Cardiac muscle cell (in vitro differentiated cells and primary cell): ENCODE results near the gene TDRD9. TPM values are rescaled to one million over a fixed set of nuclear protein-coding genes. Genes with fewer than 3 reads are reported as not detected.

Source experiments
- DNase-seq, 2 donors: peaks; one replicate each; pipeline versions ENCODE4 v3.0.0 to v3.0.0-alpha.2; 2010 to 2017; ENCODE audit warnings: low read depth in 1 of 2, low spot score in 1 of 2
- H3K27ac ChIP-seq: fragments of 200-600 bp; sonication (generic); 2 replicates; pipeline ENCODE4 v1.5.1; 2016
- H3K27me3 ChIP-seq: fragments of 200-600 bp; sonication (generic); 2 replicates; pipeline ENCODE4 v1.6.0; 2016; ENCODE audit warnings: control low read depth
- H3K36me3 ChIP-seq: fragments of 200-600 bp; sonication (generic); 2 replicates; pipeline ENCODE4 v1.5.1; 2016; ENCODE audit warnings: control low read depth
- H3K4me1 ChIP-seq: fragments of 200-600 bp; sonication (generic); 2 replicates; pipeline ENCODE4 v1.8.1; 2017; ENCODE audit warnings: low read depth, mild to moderate bottlenecking, mixed run types
- H3K4me3 ChIP-seq: fragments of 200-600 bp; sonication (generic); 2 replicates; pipeline ENCODE4 v1.5.1; 2016; ENCODE audit warnings: mild to moderate bottlenecking
- H3K9me3 ChIP-seq: fragments of 200-600 bp; sonication (generic); 2 replicates; pipeline ENCODE4 v1.5.1; 2017; ENCODE audit warnings: low read depth, mild to moderate bottlenecking, control low read depth
- CTCF ChIP-seq: IDR thresholded peaks from 2 replicates; pipeline ENCODE4 v1.5.1; 2012; ENCODE audit warnings: low read depth, mild to moderate bottlenecking, low read length
- polyA plus RNA-seq: library from polyadenylated mRNA; unstranded; fragments of >200 nt; fragmentation: Nextera tagmentation; extraction: Ambion mirVana; gene quantifications from 2 replicates; pipeline ENCODE4 v1.2.1, GENCODE V29; 2016
- total RNA-seq: library from RNA; depleted of rRNA; stranded (reverse); fragments of >200 nt; gene quantifications from 2 replicates; pipeline ENCODE4 v1.2.3, GENCODE V29; 2016

Gene TDRD9
- total and polyA plus RNA-seq, 2 experiments from 2014 or later, result 0.31 TPM; not detected in 1

DNA sequence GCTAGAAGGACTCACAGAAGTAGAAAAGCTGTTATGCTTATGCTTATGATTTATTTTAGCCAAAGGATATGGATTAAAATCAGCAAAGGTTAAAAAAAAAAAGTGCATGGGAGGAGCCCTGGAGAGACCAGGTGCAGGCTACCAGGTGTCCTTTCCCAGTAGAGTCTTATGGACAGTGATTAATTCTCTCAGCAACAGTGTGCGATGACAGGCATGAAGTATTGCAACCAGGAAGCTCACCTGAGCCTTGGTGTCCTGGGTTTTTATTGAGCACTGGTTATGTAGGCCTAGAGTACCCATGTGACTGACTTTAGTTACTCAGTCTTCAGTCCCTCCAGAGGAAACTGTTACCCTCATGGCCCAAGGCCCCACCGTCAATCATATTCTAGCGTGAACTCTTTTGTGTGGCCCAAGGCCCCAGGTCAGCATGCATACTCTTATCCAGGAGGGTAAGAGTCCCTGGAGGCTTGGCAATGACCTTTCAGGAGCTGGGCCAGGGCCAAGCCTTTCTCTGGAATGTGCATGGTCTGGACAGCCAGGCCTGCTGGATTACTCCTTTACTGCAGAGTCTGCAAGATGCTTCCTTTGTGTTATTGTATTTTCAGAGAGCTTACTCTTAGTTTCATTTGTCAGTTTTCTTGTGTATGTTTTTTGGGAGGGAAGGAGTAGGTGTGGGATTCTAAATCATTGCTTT lies 83.7 kb downstream of the TDRD9 start:
- Histone ChIP-seq H3K27ac (no peak overlapping the region), H3K36me3 (no peaks in the 10 kb centered on the region), H3K9me3 (no peaks in the 10 kb centered on the region), H3K27me3 (no peaks in the 10 kb centered on the region), H3K4me3 (no peak overlapping the region), H3K4me1 (peaks cover 7% of the 10 kb centered on the region)
- no peak for TF ChIP-seq CTCF
- peak in 1 of 2 donors; percentile 11 for DNase-seq

DNA sequence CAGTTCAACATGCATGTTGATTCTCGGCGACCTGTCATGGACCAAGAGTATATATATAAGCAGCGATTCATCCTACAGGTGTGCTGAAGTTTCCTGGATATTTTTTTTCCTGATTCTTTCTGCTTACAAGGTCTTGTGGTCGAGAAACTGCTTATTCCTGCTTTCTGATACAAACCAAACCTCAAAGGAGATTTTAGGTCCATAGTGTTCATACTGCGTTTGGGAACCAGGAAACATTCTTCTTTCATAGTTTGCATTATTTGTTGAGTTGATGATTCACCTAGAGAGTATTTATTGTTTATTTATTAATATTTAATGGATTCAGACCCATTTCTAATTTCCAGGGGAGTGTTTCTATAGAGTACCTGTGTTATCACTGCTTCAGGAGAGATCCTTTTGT lies 86.5 kb downstream of the TDRD9 start:
- DNase-seq, result no peak
- no peaks in the 10 kb centered on the region for H3K9me3 ChIP-seq
- TF ChIP-seq CTCF, result no peak
- H3K4me1 ChIP-seq, result peaks cover 10% of the 10 kb centered on the region
- H3K4me3 ChIP-seq, result no peak overlapping the region
- no peaks in the 10 kb centered on the region for H3K27me3 ChIP-seq
- no peaks in the 10 kb centered on the region for H3K36me3 ChIP-seq
- no peak overlapping the region for H3K27ac ChIP-seq

DNA sequence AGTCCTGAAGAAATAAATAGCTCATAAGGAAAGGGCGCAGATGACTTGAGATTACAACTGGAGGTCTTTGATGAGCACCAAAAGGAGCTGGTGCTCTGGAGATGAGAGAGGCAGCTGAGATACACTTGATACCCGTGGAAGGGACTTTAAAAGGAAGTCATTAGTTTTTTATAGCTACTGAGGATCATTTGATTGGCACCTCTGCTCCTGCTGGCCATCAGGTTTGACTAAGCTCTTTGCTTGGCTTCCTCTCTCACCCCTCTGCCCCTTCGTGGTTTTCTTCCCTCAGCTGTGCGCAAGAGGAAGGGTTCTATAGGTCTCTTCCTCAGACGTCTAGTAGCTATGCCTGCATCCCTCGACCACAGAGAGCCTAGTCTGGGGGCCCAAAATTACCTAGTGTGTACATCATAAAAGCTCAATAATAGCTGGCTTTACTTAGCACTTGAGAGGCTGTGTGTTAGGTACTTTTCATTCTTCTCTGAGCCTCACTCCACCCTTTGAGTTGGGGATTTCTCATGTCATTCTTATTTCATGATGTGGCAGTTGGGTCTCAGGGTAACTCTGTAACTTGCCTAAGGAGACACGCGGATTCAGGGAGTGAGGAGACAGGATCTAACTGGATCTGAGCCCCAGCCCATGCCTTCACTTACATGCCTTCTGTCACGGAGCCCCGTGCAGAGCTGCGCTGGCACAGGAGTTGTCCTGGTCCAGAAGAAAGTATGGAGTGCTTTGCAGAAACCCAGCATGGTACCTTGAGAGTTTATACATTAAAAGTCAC lies 88.8 kb downstream of the TDRD9 start:
- Histone ChIP-seq H3K4me3 (no peak overlapping the region), H3K36me3 (no peaks in the 10 kb centered on the region), H3K27me3 (no peaks in the 10 kb centered on the region), H3K27ac (no peak overlapping the region), H3K9me3 (no peaks in the 10 kb centered on the region), H3K4me1 (peaks cover 10% of the 10 kb centered on the region)
- TF ChIP-seq CTCF, result no peak
- no peak for DNase-seq

GRCh38 chr14:104019029-104019428 lies 90.8 kb downstream of the TDRD9 start:
- no peaks in the 10 kb centered on the region for H3K36me3 ChIP-seq
- no peak for TF ChIP-seq CTCF
- H3K27me3 ChIP-seq, result no peaks in the 10 kb centered on the region
- H3K9me3 ChIP-seq, result no peaks in the 10 kb centered on the region
- H3K27ac ChIP-seq, result no peak overlapping the region
- no peak overlapping the region for H3K4me3 ChIP-seq
- no peak for DNase-seq
- H3K4me1 ChIP-seq, result peaks cover 10% of the 10 kb centered on the region

DNA sequence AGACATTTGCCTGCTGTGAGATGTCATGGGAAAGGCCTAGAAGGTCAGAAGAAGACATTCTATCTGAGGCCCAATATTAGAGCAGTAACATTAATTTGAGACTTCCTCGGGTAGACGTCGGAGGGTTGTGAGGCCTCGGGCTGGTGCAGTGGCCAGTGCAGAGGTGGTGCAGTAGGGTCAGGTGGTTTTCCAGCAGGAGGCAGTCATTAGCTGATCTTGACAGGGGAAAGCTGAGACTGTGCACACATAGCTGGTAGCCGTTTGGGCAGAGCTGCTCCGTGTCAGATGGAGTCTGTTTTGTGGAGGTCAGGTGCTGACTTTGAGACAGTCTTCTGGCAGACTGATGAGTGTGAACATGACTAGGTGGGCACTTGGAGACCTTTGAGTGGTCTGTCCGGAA lies 91.5 kb downstream of the TDRD9 start:
- no peak for TF ChIP-seq CTCF

More for the DNA sequence above, 91.5 kb downstream of the TDRD9 start:
- DNase-seq, result no peak
- Histone ChIP-seq H3K36me3 (no peaks in the 10 kb centered on the region), H3K4me3 (no peak overlapping the region), H3K9me3 (no peaks in the 10 kb centered on the region), H3K27me3 (no peaks in the 10 kb centered on the region), H3K27ac (no peak overlapping the region), H3K4me1 (peaks cover 10% of the 10 kb centered on the region)
